B cell (primary cell): ENCODE results near the gene LPIN3. TPM values are rescaled to one million over a fixed set of nuclear protein-coding genes. Genes with fewer than 3 reads are reported as not detected.

Source experiments
- ATAC-seq: fragments of 200-7000 bp; cut with Tn5 transposase; one replicate; pipeline ENCODE4 v1.10.0; 2021; ENCODE audit warnings: low read depth, mild to moderate bottlenecking, moderate number of reproducible peaks, moderate library complexity
- CTCF ChIA-PET: fragments of 350-600 bp; sonication (Branson Sonifier 250); formaldehyde crosslinking; loops from one replicate; lab custom pipeline; 2021; ENCODE audit warnings: antibody characterized with exemption, inconsistent platforms; lab: Charles Lee
- POLR2A ChIA-PET: fragments of 350-600 bp; sonication (Branson Sonifier 250); formaldehyde crosslinking; loops from one replicate; lab custom pipeline; 2021; ENCODE audit warnings: antibody characterized with exemption; lab: Charles Lee
- DNase-seq: peaks from one replicate; pipeline ENCODE4 v3.0.0; 2013
- H2AFZ ChIP-seq: 2 replicates; pipeline ENCODE4 v1.6.1; 2012; ENCODE audit warnings: mild to moderate bottlenecking, low read depth, low read length; ENCODE audit not compliant: insufficient read depth, poor library complexity, severe bottlenecking
- H3K27ac ChIP-seq, 2 donors: 1 replicate in 1 of 2; 2 replicates in 1 of 2; pipeline ENCODE4 v1.5.1; 2012 to 2013; ENCODE audit warnings: low read length in 2 of 2, mild to moderate bottlenecking in 2 of 2, moderate library complexity in 1 of 2
- H3K27me3 ChIP-seq, 4 experiments: fragments of 200-600 bp in 1 of 4; sonication (generic) in 1 of 4; replicated peaks in 1 of 4; 1 replicate in 2 of 4; 2 replicates in 2 of 4; pipeline versions ENCODE4 v1.6.1 to v1.7.0; 2013 to 2016; ENCODE audit warnings: low read length in 3 of 4, mild to moderate bottlenecking in 2 of 4, mixed read lengths in 1 of 4, moderate library complexity in 1 of 4; ENCODE audit not compliant: insufficient read depth in 4 of 4, control insufficient read depth in 3 of 4; ENCODE audit errors: control extremely low read depth in 1 of 4
- H3K36me3 ChIP-seq, 2 experiments: replicated peaks in 1 of 2; 1 replicate in 1 of 2; 2 replicates in 1 of 2; pipeline versions ENCODE4 v1.6.1 to v1.7.1; 2013; ENCODE audit warnings: low read length in 1 of 2; ENCODE audit not compliant: insufficient read depth in 2 of 2, control insufficient read depth in 1 of 2; ENCODE audit errors: control extremely low read depth in 1 of 2, extremely low read depth in 1 of 2
- H3K4me1 ChIP-seq, 2 donors: fragments of 200-600 bp in 1 of 2; sonication (generic) in 1 of 2; 1 replicate in 1 of 2; 2 replicates in 1 of 2; pipeline versions ENCODE4 v1.5.1 to v1.6.1; 2013 to 2017; ENCODE audit warnings: low read length in 2 of 2; ENCODE audit not compliant: control insufficient read depth in 2 of 2, insufficient read depth in 2 of 2
- H3K4me2 ChIP-seq: replicated peaks from 2 replicates; pipeline ENCODE3; 2012; ENCODE audit warnings: mild to moderate bottlenecking, low read depth, low read length; ENCODE audit not compliant: poor library complexity, severe bottlenecking
- H3K4me3 ChIP-seq, 5 experiments: fragments of 200-600 bp in 1 of 5; sonication (generic) in 1 of 5; 1 replicate in 3 of 5; 2 replicates in 2 of 5; pipeline versions ENCODE4 v1.5.1 to v1.7.0; 2011 to 2016; ENCODE audit warnings: low read length in 4 of 5, mild to moderate bottlenecking in 4 of 5, low read depth in 2 of 5, control low read depth in 1 of 5, moderate library complexity in 1 of 5; ENCODE audit not compliant: insufficient read depth in 1 of 5; ENCODE audit errors: control extremely low read depth in 1 of 5, extremely low read depth in 1 of 5
- H3K79me2 ChIP-seq: fragments of 200-600 bp; sonication (generic); one replicate; pipeline ENCODE4 v1.6.0; 2016; ENCODE audit warnings: low read length; ENCODE audit not compliant: control insufficient read depth, insufficient read depth
- H3K9ac ChIP-seq: fragments of 200-600 bp; sonication (generic); 2 replicates; pipeline ENCODE4 v1.6.1; 2017; ENCODE audit warnings: mild to moderate bottlenecking, low read length, moderate library complexity
- H3K9me3 ChIP-seq, 3 donors: one replicate each; pipeline versions ENCODE4 v1.6.1 to v1.7.1; 2013; ENCODE audit warnings: low read length in 2 of 3; ENCODE audit not compliant: control insufficient read depth in 2 of 3, insufficient read depth in 1 of 3; ENCODE audit errors: control extremely low read depth in 1 of 3
- H4K20me1 ChIP-seq: 2 replicates; pipeline ENCODE4 v1.6.0; 2012; ENCODE audit warnings: mild to moderate bottlenecking, low read length; ENCODE audit not compliant: insufficient read depth, control insufficient read depth, poor library complexity, severe bottlenecking
- H3K27ac Mint-ChIP-seq: one replicate; pipeline ENCODE4 v1.8.0; 2021; ENCODE audit warnings: mixed read lengths
- H3K27me3 Mint-ChIP-seq: one replicate; pipeline ENCODE4 v1.8.0; 2021; ENCODE audit warnings: mixed read lengths
- H3K4me1 Mint-ChIP-seq: one replicate; pipeline ENCODE4 v1.8.0; 2021; ENCODE audit warnings: mixed read lengths
- H3K4me3 Mint-ChIP-seq: one replicate; pipeline ENCODE4 v1.8.0; 2021; ENCODE audit warnings: mixed read lengths
- H3K9me3 Mint-ChIP-seq: one replicate; pipeline ENCODE4 v1.8.0; 2022; ENCODE audit warnings: mixed read lengths; ENCODE audit not compliant: insufficient read depth
- EZH2 ChIP-seq: IDR thresholded peaks from 2 replicates; pipeline ENCODE4 v1.6.1; 2012; ENCODE audit warnings: borderline replicate concordance, low read depth, mild to moderate bottlenecking, moderate library complexity, low read length; ENCODE audit not compliant: insufficient read depth, poor library complexity, severe bottlenecking
- WGBS: methylation state at CpG from one replicate; pipeline ENCODE4 v1.1.5; 2013; ENCODE audit warnings: missing lambda C conversion rate; ENCODE audit not compliant: insufficient coverage; 5-methylcytosine and 5-hydroxymethylcytosine counted together
- intact Hi-C: fragments of 100-400 bp; cut with micrococcal nuclease; formaldehyde crosslinking; loops from one replicate; pipeline ENCODE4 v1.10.0; 2022
- polyA plus RNA-seq: library from polyadenylated mRNA; depleted of rRNA; stranded (reverse); fragments of >200 nt; gene quantifications from 2 replicates; pipeline ENCODE4 v1.2.3, GENCODE V29; 2012
- total RNA-seq, 2 donors: library from RNA; stranded (reverse); fragments of 120-200 nt in 1 of 2; gene quantifications; 1 replicate in 1 of 2; 2 replicates in 1 of 2; pipeline versions ENCODE4 v1.2.3 to v1.2.4, GENCODE V29; 2013 to 2022
- TF ChIP-seq, protein P1 (sequence below): fragments of 200-600 bp; IDR thresholded peaks from one replicate; pipeline ENCODE4 v1.8.0; 2022; ENCODE audit warnings: antibody characterized with exemption, mild to moderate bottlenecking

The LPIN3 gene
- total and polyA plus RNA-seq, 2 donors (not counting 1 experiment from before 2014, with no cell fraction given), result 0.84 to 1.2 TPM

- Histone ChIP-seq H3K4me1 (peaks cover under 1 to 3% of the 10 kb centered on the region in 2 donors), H4K20me1 (no peaks in the 10 kb centered on the region), H3K4me2 (no peak overlapping the region), H3K9ac (no peak overlapping the region), H3K27ac (no peak overlapping the region), H3K4me3 (no peak overlapping the region), H3K27me3 (no peaks in the 10 kb centered on the region), H3K9me3 (no peaks in the 10 kb centered on the region), H3K36me3 (no peaks in the 10 kb centered on the region), H2AFZ (no peak overlapping the region), H3K79me2 (no peaks in the 10 kb centered on the region)
- no peaks in the 10 kb centered on the region for H3K9me3 Mint-ChIP-seq
- TF ChIP-seq EZH2, result no peak
- TF ChIP-seq, protein P1, sequence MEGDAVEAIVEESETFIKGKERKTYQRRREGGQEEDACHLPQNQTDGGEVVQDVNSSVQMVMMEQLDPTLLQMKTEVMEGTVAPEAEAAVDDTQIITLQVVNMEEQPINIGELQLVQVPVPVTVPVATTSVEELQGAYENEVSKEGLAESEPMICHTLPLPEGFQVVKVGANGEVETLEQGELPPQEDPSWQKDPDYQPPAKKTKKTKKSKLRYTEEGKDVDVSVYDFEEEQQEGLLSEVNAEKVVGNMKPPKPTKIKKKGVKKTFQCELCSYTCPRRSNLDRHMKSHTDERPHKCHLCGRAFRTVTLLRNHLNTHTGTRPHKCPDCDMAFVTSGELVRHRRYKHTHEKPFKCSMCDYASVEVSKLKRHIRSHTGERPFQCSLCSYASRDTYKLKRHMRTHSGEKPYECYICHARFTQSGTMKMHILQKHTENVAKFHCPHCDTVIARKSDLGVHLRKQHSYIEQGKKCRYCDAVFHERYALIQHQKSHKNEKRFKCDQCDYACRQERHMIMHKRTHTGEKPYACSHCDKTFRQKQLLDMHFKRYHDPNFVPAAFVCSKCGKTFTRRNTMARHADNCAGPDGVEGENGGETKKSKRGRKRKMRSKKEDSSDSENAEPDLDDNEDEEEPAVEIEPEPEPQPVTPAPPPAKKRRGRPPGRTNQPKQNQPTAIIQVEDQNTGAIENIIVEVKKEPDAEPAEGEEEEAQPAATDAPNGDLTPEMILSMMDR, result no peak
- intact Hi-C loops, result no loop called here
- CTCF ChIA-PET, result no interaction called here
- 92% methylated on average over 17 of the region's 17 CpGs for WGBS
- no peak for DNase-seq
- H3K27me3 Mint-ChIP-seq, result peaks cover 8% of the 10 kb centered on the region
- POLR2A ChIA-PET, result no interaction called here
- no peak for ATAC-seq
- no peaks in the 10 kb centered on the region for H3K4me1 Mint-ChIP-seq
- H3K27ac Mint-ChIP-seq, result no peak overlapping the region
- no peak overlapping the region for H3K4me3 Mint-ChIP-seq
Measured at GRCh38 chr20:41345729-41346067, 5.1 kb downstream of the LPIN3 start.

- peaks cover 8% of the 10 kb centered on the region for H3K27me3 Mint-ChIP-seq
Measured at GRCh38 chr20:41347523-41348429, 7.2 kb downstream of the LPIN3 start.

More at GRCh38 chr20:41347523-41348429, 7.2 kb downstream of the LPIN3 start:
- Mint-ChIP-seq H3K4me1 (no peaks in the 10 kb centered on the region), H3K4me3 (no peak overlapping the region), H3K9me3 (no peaks in the 10 kb centered on the region), H3K27ac (no peak overlapping the region)
- DNase-seq (no peak), ATAC-seq (no peak)
- Histone ChIP-seq H4K20me1 (no peaks in the 10 kb centered on the region), H3K9me3 (no peaks in the 10 kb centered on the region), H3K79me2 (no peaks in the 10 kb centered on the region), H3K9ac (no peak overlapping the region), H3K4me2 (no peak overlapping the region), H3K27me3 (no peaks in the 10 kb centered on the region), H3K4me1 (no peaks in the 10 kb centered on the region), H2AFZ (no peak overlapping the region), H3K4me3 (no peak overlapping the region), H3K36me3 (no peaks in the 10 kb centered on the region), H3K27ac (no peak overlapping the region)
- ChIA-PET POLR2A (no interaction called here), CTCF (interaction anchor here (1.2 to 1.6 kb wide), 3 partner anchors 175 to 382 kb away, joined by 3 to 5 read pairs (median 5); no protein-coding TSS in a partner anchor)
- TF ChIP-seq EZH2, result no peak
- TF ChIP-seq, protein P1, result no peak
- intact Hi-C loops, result no loop called here
- WGBS, result 87% methylated on average over 11 of the region's 13 CpGs
